Activated CD4-positive, alpha-beta T cell treated with anti-CD3 and anti-CD28 coated beads for 4 hours (primary cell): ENCODE data around the gene NBEA.

Experiments
- DNase-seq, 2 donors: peaks; one replicate each; pipeline ENCODE4 v3.0.0-alpha.2; 2020

NBEA gene

GRCh38 chr13:35687336-35687735 lies 745.3 kb downstream of the NBEA start:
- no peak for DNase-seq

- no peak for DNase-seq
Observed at GRCh38 chr13:35690581-35691207, 748.6 kb downstream of the NBEA start.

GRCh38 chr13:35693134-35693784 lies 751.2 kb downstream of the NBEA start:
- no peak for DNase-seq

- DNase-seq: no peak
Observed at GRCh38 chr13:35694031-35694430, 752.0 kb downstream of the NBEA start.

GRCh38 chr13:35694549-35695447 lies 752.7 kb downstream of the NBEA start:
- DNase-seq: no peak

DNA sequence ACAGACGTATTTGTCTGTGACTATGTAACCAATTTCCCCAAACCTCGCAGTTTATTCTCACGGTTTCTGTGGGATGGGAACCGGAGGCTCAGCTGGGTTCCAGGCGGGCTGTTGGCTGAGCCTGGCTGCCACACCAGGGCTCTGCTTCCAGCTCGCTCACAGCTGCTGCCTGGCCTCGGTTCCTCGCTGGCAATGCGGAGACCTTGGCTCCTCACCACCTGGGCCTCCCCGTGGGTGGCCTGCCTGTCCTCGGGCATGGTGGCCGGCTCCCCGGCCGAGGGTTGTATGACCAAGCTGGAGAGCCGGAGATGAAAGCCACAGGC lies 753.3 kb downstream of the NBEA start:
- no peak for DNase-seq

GRCh38 chr13:35697186-35697730 lies 755.2 kb downstream of the NBEA start:
- DNase-seq: no peak

DNA sequence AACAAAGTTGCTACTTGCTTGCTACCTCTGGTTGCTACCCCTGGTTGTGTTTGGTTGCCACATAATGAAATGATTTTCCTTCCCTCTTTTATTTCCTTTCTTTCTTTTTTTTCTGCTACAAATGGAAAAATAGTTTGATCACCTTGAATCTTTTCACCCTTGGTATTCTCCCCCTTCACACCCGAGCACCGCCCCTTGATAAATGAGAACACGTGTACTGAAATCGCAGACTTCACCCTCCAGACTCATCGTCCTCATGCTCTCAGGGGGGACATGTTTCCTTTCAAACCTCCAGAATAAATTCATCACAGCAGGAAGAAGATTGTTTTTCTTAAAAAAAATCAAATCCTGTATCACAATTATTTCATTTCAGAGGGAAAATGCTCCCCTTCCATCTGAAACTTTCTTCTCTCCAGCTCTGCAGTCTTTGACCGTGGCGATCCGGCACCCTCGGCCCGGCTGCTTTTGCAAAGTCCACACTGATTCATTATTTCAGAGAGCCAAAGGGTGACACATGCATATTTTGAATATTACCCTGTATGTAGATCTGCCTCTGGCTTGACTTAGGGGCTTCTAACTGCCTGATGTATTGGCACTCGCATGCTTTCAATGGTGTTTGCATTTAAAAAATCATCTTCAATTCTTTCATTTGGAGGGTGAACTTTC lies 757.0 kb downstream of the NBEA start:
- no peak for DNase-seq

GRCh38 chr13:35699825-35700510 lies 757.9 kb downstream of the NBEA start:
- no peak for DNase-seq

- no peak for DNase-seq
Observed at GRCh38 chr13:35700671-35701070, 758.6 kb downstream of the NBEA start.

DNA sequence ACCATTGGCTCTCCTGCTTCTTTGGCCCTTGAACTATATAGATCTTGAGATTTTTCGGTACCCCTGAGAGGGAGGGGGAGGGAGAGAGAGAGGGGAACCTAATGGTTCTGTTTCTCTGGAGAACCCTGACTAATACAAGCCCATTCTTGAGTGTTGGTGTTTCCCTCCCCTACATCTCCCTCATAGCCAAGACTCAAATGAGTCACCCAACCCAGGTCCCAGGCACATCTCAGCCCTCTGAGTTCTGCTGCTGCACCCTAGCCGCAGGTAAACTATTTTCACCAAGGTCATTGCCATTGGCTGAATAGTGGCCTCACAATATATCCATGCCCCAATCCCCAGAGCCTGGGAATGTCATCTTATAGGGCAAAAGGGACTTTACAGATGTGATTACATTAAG lies 760.2 kb downstream of the NBEA start:
- DNase-seq: no peak

GRCh38 chr13:35703061-35703460 lies 761.0 kb downstream of the NBEA start:
- no peak for DNase-seq

DNA sequence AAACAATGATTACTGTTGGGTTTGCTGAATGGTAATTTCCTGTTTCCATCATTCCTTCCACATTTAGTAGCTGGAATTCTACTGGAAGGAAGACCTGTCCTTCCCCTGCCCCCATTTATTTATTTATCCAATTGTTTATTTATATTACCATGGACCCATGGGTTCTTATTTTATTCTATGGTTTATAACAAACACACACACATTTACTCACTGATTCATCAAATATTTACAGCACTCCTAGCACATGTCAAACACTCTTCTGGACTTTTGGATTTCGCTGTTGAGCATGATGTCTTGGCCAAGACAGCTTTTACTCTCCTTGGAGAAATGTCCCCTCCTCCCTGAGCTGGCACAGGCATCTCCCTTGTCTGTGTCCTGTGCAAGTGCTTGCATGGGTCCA lies 762.3 kb downstream of the NBEA start:
- DNase-seq: no peak

- no peak for DNase-seq
Observed at GRCh38 chr13:35706281-35706680, 764.2 kb downstream of the NBEA start.

GRCh38 chr13:35706721-35707120 lies 764.7 kb downstream of the NBEA start:
- DNase-seq: no peak

- no peak for DNase-seq
Observed at GRCh38 chr13:35711909-35712308, 769.8 kb downstream of the NBEA start.

DNA sequence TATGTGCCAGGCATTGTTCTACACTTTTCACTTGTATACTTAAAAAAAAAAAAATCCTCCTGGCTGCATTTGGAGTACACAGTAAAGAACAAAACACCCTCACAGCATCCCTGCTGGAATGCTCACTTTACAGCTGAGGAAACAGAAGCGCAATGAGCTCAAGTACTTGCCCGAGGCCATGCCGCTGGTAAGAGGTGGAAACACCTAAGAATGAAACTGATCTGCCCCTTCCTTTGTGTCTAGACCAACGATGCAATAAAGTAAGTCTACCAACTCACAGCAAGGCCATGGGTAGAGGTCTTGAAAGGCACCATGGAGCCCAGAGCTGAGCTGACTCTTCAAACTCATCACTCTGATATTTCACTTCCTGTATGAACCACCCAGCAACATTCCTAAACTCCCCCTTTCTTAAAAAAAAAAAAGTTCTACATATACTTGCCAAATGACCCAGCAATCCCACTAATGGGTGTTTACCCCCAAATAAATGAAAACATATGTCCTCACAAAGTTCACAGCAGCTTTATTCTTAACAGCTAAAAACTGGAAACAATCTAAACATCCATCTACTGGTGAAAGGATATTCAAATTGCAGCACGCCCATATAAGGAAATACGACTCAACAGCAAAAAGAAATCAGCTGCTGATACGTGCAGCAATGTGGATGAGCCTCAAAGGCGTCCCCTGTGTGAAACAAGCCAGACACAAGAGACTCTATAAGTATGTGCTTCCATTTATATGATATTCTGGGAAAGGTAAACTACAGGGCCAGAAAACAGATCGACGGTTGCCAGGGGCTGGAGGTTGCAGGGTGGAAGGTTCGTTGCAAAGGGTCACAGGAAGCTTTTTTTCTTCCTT lies 771.1 kb downstream of the NBEA start:
- no peak for DNase-seq

- no peak for DNase-seq
Observed at GRCh38 chr13:35714121-35714520, 772.1 kb downstream of the NBEA start.

GRCh38 chr13:35714588-35715377 lies 772.7 kb downstream of the NBEA start:
- no peak for DNase-seq

DNA sequence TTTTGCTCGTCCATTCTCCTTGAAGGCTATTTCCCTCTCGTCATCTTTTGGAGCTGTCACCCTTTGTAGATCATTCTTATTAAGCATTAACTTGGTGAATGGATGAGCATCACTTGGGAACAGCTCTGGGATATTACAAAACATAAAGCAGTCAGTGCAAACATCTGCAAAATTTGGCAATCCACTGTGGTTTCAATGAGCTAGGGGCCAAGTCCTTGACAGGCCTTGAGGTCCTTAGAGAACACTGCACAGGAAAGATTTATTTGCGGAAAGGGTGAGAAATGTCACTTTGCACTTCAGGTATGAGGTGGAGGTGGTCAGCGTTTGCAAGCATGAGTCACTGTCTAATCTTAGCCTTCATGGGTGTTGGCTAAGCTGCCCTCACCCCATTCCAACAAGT lies 774.1 kb downstream of the NBEA start:
- DNase-seq: no peak

DNA sequence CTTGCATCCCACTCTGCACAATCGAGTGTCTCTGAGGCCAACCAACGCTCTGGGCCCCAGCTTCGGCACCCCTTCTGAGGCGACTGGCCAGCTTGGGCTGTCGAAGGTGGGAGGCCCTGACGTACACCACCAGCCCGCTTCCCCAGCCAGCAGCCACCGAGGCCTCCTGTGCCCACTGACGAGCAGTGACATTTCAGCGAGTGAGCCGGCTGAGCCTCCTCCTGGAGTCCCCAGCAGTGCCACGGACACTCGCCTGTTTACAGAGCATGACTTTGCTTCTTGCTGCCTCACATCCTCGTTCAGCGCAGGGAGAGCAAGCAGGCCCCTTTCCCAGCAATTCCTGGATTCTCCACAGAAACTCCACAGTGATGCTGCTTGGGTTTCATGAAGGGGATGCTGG lies 774.7 kb downstream of the NBEA start:
- DNase-seq: no peak
